Peyer's patch (tissue), 4 donors: ENCODE data around the gene GALNT2.

Experiments used
- CTCF ChIP-seq, 6 experiments: fragments of 450-650 bp in 4 of 6; fragments of 200-600 bp in 2 of 6; sonication (generic) in 1 of 6; IDR thresholded peaks; one replicate each; pipeline ENCODE4 v1.5.1; 2017 to 2019; ENCODE audit warnings: antibody characterized with exemption in 6 of 6, mild to moderate bottlenecking in 3 of 6, moderate library complexity in 1 of 6
- POLR2A ChIP-seq, 2 donors: fragments of 450-650 bp; IDR thresholded peaks; one replicate each; pipeline ENCODE4 v1.5.1; 2017; ENCODE audit warnings: antibody characterized with exemption in 2 of 2, mild to moderate bottlenecking in 2 of 2, moderate library complexity in 2 of 2

- TF ChIP-seq CTCF (IDR thresholded peaks at IDR 0.05) (no peak), POLR2A (IDR thresholded peaks at IDR 0.05) (no peak)
Observed at GRCh38 chr1:230137337-230137815, 70.3 kb downstream of the GALNT2 start.
